WI38 (cell line): ENCODE data around the gene ARF1.

Experiments
- H3K4me3 ChIP-seq: 2 replicates; pipeline ENCODE4 v1.5.1; 2011; ENCODE audit warnings: low read depth, mild to moderate bottlenecking, control low read depth, low read length
- TF ChIP-seq, protein P1 (sequence below): IDR thresholded peaks from 2 replicates; pipeline ENCODE4 v1.5.1; 2012; ENCODE audit warnings: low read depth, mild to moderate bottlenecking, control low read depth, low read length

The ARF1 gene

DNA sequence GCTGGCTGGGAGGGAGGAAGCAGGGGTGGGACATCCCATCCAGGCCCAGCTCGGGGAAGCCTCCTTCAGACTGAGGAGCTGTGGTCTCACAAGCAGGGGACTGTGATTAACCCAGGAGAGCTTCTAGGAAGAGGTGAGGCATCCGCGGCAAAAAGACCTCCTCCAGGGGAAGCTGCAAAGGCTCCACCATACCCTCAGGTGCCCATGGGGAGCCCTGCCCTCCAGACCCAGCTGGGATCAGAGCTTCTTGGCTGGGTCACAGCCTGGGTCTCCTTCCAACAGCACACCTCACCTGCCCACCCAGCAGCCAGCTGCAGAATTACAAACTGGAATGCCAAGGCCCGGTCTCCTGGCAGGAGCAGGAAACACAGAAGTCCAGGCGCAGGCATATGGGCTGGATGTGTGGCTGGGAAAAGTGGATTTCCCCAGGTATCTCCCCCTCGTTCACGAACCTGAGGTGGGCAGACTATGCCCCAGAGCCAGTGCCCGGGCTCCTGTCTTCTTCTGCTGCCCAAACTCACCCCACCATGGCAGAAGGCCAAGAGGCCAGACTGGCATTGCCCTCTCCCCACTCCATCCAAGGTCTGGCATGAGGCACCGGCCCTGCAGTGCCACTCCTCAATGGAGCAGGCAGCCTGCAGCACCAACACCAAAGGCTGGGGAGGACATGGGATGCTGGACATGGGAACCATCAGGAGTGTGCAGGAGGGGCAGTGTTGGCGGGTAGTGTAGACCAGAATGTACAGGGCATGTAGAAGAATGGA is 15.4 kb upstream of the ARF1 start:
- TF ChIP-seq, protein P1, sequence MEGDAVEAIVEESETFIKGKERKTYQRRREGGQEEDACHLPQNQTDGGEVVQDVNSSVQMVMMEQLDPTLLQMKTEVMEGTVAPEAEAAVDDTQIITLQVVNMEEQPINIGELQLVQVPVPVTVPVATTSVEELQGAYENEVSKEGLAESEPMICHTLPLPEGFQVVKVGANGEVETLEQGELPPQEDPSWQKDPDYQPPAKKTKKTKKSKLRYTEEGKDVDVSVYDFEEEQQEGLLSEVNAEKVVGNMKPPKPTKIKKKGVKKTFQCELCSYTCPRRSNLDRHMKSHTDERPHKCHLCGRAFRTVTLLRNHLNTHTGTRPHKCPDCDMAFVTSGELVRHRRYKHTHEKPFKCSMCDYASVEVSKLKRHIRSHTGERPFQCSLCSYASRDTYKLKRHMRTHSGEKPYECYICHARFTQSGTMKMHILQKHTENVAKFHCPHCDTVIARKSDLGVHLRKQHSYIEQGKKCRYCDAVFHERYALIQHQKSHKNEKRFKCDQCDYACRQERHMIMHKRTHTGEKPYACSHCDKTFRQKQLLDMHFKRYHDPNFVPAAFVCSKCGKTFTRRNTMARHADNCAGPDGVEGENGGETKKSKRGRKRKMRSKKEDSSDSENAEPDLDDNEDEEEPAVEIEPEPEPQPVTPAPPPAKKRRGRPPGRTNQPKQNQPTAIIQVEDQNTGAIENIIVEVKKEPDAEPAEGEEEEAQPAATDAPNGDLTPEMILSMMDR, result no peak
- H3K4me3 ChIP-seq, result no peak overlapping the region

DNA sequence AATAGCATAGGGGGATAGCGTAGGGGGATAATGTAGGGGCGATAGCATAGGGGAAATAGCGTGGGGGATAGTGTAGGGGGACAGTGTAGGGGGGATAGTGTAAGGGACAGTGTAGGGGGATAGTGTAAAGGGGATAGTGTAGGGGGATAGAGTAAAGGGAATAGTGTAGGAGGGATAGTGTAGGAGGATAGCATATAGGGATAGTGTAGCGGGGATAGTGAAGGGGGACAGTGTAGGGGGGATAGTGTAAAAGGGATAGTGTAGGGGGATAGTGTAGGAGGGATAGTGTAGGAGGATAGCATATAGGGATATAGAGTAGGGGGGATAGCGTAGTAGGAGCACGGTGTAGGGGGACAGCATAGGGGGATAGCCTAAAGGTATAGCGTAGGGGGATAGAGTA is 14.1 kb upstream of the ARF1 start:
- H3K4me3 ChIP-seq, result no peak overlapping the region
- TF ChIP-seq, protein P1, result no peak

- TF ChIP-seq, protein P1, result no peak
- H3K4me3 ChIP-seq, result no peak overlapping the region
Measured at GRCh38 chr1:228070173-228070572, 12.3 kb upstream of the ARF1 start.

- TF ChIP-seq, protein P1, result no peak
- no peak overlapping the region for H3K4me3 ChIP-seq
Measured at GRCh38 chr1:228070851-228071250, 11.7 kb upstream of the ARF1 start.

- H3K4me3 ChIP-seq, result no peak overlapping the region
- TF ChIP-seq, protein P1, result no peak
Measured at GRCh38 chr1:228071839-228072657, 10.5 kb upstream of the ARF1 start.

- H3K4me3 ChIP-seq, result no peak overlapping the region
Measured at GRCh38 chr1:228072658-228073043, 9.9 kb upstream of the ARF1 start.

More at GRCh38 chr1:228072658-228073043, 9.9 kb upstream of the ARF1 start:
- TF ChIP-seq, protein P1, result no peak
